AG09319 (cell line): ENCODE measurements around the gene ATG5.

Source experiments
- DNase-seq: peaks from one replicate; pipeline ENCODE4 v3.0.0-alpha.2; 2010; ENCODE audit warnings: low read depth; ENCODE audit errors: extremely low read depth
- TF ChIP-seq, protein P1 (sequence below): IDR thresholded peaks from 2 replicates; pipeline ENCODE4 v1.5.1; 2011; ENCODE audit warnings: low read depth, mild to moderate bottlenecking, inconsistent platforms, low read length, moderate library complexity

ATG5 gene

GRCh38 chr6:106134906-106135634 is 190.5 kb downstream of the ATG5 start:
- no peak for DNase-seq

More at GRCh38 chr6:106134906-106135634, 190.5 kb downstream of the ATG5 start:
- TF ChIP-seq, protein P1, sequence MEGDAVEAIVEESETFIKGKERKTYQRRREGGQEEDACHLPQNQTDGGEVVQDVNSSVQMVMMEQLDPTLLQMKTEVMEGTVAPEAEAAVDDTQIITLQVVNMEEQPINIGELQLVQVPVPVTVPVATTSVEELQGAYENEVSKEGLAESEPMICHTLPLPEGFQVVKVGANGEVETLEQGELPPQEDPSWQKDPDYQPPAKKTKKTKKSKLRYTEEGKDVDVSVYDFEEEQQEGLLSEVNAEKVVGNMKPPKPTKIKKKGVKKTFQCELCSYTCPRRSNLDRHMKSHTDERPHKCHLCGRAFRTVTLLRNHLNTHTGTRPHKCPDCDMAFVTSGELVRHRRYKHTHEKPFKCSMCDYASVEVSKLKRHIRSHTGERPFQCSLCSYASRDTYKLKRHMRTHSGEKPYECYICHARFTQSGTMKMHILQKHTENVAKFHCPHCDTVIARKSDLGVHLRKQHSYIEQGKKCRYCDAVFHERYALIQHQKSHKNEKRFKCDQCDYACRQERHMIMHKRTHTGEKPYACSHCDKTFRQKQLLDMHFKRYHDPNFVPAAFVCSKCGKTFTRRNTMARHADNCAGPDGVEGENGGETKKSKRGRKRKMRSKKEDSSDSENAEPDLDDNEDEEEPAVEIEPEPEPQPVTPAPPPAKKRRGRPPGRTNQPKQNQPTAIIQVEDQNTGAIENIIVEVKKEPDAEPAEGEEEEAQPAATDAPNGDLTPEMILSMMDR = no peak
